GM03348 (cell line): ENCODE measurements around the gene PLEKHA1.

Experiments used
- DNase-seq: peaks from one replicate; pipeline ENCODE4 v3.0.0; 2012; ENCODE audit warnings: low spot score

Gene PLEKHA1

GRCh38 chr10:122480146-122480833, 105.8 kb downstream of the PLEKHA1 start:
- no peak for DNase-seq

- no peak for DNase-seq
Measured at GRCh38 chr10:122481296-122482056, 107.0 kb downstream of the PLEKHA1 start.
